ENCODE data around the gene BMP8A.
"Not testable (repeated sequence)": the region's sequence is repeated elsewhere in the genome, so short reads cannot be mapped to it uniquely, and the experiment has no call there.

BMP8A gene

GRCh38 chr1:39505289-39505688, 13.9 kb downstream of the BMP8A start:
- no peak for TF ChIP-seq CTCF (conservative IDR thresholded peaks at IDR 0.05)
- no peak overlapping the region for H3K27ac ChIP-seq

- no peak overlapping the region for H3K27ac ChIP-seq
- peak; percentile 30; the same call in 1 of the 2 replicates for TF ChIP-seq CTCF (conservative IDR thresholded peaks at IDR 0.05)
These were observed 15.9 kb downstream of the BMP8A start for GRCh38 chr1:39507230-39507928.

GRCh38 chr1:39508266-39508665, 16.8 kb downstream of the BMP8A start:
- no peak for TF ChIP-seq CTCF (conservative IDR thresholded peaks at IDR 0.05)
- no peak overlapping the region for H3K27ac ChIP-seq

- H3K27ac ChIP-seq: no peak overlapping the region
- TF ChIP-seq CTCF (conservative IDR thresholded peaks at IDR 0.05): no peak
These were observed 17.4 kb downstream of the BMP8A start for GRCh38 chr1:39508857-39509305.

GRCh38 chr1:39509360-39510009, 18.0 kb downstream of the BMP8A start:
- TF ChIP-seq CTCF (conservative IDR thresholded peaks at IDR 0.05): no peak
- H3K27ac ChIP-seq: no peak overlapping the region

GRCh38 chr1:39510570-39511186, 19.2 kb downstream of the BMP8A start:
- not testable (repeated sequence) for H3K27ac ChIP-seq

- H3K27ac ChIP-seq: not testable (repeated sequence)
These were observed 20.0 kb downstream of the BMP8A start for GRCh38 chr1:39511477-39511876.

GRCh38 chr1:39512234-39512847, 20.9 kb downstream of the BMP8A start:
- not testable (repeated sequence) for H3K27ac ChIP-seq

GRCh38 chr1:39514710-39515124, 23.3 kb downstream of the BMP8A start:
- H3K27ac ChIP-seq: not testable (repeated sequence)

- not testable (repeated sequence) for H3K27ac ChIP-seq
These were observed 24.0 kb downstream of the BMP8A start for GRCh38 chr1:39515131-39516086.

- H3K27ac ChIP-seq: not testable (repeated sequence)
These were observed 25.4 kb downstream of the BMP8A start for GRCh38 chr1:39516841-39517240.

GRCh38 chr1:39517936-39518335, 26.5 kb downstream of the BMP8A start:
- H3K27ac ChIP-seq: not testable (repeated sequence)

GRCh38 chr1:39519376-39519775, 27.9 kb downstream of the BMP8A start:
- not testable (repeated sequence) for H3K27ac ChIP-seq
